HG03571 (cell line): Measurements from ENCODE around the gene ITGA1.

ENCODE experiments used
- ATAC-seq: cut with Tn5 transposase; IDR thresholded peaks from one replicate; pipeline ENCODE4 v1.9.1; 2021; ENCODE audit not compliant: unreplicated experiment

Gene ITGA1

DNA sequence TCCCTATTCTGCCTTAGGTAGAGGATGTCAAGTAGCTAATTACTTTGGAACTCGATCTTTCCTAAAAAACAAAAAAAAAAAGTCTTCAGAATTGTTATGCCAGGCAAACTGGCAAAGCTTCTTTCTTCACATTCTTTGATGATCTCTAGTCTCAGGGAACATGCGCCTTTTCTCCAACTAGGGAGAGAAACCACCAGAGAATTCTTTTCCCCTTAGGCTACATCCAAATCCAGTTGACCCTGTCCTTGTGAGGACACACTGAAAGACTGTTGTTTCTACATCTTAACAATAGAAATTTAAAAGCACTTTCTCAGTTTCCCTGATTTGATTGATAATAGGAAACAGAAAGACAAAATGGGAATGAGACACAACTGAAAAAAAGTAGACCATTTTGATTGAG is 106.7 kb downstream of the ITGA1 start:
- no peak for ATAC-seq

DNA sequence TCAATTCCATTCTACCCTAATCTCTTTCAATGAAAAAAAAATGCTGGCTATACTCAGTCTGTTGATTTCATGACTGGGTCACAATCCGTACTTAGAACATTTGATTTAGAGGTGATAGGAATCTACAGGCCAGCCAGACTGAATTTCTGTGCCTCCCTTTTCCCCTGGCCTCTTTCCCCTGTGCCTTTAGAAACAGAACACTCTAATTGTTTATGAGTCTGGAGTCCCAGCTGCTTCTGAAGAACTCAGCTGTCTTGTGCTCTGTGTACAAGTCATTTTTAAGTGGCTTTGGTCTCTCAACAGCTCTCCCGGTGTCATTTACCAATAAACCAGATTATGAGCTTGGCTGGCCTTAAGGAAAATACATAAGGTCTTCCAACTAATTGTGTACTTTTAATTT is 107.4 kb downstream of the ITGA1 start:
- no peak for ATAC-seq

DNA sequence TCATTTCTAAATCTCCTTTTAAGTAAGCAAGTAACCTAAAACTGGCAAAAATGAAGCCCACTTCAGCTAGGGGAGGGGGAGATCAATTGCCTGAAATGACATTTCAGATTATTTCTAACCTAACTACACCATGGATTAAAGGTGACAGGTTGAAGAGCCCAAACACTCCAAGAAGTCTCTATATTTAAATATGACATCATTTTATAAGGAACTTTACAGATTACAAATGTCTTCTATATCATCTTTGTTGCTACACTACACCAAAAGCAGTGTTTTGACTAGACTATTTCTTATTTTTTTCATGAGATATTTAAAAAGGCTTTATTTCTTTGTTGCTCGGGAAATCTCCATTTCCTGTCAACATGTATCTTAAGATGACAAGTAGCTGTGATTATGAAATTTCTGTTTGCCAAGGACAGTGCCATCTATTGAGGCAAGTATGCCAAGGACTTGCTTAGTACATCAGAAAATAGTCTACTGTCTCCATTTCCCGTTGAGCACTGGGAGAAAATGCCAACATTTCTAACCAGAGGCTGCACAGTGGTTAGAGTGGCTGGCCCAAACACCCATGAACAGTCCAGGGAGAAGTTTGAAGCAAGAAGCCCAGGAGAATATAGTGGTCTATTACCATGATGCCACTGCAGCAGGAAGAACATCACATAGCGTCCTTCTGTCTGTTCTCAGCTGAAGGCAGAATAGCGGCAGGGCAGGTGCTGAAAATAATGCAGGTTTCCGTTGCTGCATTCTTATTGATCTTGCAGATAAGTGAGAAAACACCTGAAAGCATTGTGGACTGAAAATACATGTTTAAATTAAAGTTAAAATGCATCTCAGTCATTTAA is 108.1 kb downstream of the ITGA1 start:
- no peak for ATAC-seq

DNA sequence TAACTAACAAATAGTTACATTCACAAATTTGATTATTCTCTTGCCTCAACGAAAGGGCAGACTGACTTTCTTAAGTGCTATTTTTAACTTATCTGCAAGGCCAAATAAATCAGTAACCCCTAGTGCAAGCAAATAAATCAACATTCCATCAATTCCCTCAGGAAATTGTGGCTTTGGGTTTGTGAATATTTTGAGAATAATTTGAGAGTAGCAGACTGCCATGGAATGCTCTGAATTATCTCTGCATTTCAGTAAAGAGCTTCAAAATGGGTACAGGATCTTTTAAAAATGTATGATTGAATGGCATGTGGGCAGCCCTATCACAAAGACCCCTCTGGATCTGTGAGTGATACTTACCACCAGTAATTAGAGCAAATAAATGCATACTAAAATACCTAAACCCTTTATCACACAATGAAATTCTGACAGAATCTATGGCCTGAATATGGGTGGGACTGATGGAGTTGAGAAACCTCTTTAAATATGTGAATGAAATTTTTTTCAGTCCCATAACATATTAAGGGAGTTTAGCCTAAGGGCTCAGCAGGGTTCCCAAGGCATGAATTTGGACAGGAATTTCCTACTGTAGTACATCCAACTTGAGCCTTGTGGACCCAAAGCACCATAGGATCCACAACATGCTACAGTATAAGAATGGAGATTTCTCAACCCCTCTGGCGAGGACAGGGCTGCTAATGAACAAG is 109.0 kb downstream of the ITGA1 start:
- no peak for ATAC-seq

DNA sequence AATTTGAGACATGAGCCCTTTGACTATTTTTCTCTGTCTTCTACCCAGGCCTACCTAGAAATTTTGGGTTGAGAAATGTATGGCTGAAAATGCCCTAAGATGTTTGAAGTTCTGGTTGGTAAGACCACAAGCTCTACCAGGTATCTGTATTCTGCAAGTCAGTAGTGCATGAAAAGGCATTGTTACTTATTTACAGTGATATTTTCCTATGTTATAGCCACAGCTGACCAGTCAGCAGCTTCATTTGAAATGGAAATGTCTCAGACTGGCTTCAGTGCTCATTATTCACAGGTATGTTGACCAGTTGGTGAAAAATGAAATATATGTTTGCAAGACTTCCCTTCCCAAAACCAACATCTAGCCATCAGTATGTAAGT is 109.5 kb downstream of the ITGA1 start:
- ATAC-seq: no peak

DNA sequence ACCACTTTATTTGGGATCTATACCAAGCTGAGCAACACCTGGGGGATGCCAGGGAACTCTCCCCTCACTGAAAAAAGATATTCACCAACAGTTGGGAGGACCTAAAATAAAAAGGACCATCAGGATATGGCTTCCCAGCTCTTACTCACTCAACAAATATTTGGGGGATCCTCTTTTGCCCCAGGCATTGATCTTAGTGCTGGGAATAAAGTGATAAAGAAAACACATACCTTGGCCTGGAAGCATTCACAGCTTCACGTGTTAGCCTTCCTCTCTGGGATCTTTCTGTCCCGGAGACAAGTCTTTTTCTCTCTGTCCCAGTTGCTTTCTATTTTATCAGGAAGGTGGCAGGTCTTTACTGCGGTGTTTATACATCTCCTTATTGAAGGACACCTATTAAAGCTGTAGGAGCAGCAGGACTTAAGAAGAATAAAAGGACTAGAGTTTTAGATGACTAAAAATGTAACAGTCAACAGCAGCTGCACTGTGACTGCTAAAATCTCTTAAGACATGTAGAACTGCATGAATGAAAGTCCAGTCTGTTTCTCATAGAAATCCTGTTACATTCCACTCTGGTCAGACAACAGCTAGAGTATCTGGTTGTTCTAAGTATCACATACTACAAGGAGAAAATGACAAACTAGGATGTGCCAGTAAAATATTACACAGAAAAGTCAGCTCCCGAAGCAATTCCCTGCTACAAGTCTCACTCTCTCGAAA is 111.4 kb downstream of the ITGA1 start:
- ATAC-seq: no peak

DNA sequence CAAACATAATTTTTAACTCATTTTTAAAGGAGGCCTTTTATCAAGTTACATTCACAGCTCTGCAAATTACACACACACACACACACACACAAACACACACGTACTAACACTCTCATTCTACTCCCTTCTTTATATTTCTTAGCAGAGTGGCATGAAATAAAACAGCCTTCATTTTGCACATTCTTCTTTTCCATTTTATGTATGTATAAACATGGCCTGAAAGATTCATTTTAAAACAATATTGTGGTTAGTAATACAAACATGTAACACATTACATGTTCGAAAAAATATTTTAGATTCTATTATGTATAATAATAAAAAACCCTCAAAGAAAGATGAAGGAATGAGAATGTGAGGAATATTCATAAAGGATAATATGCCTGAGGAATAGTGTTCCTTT is 115.4 kb downstream of the ITGA1 start:
- no peak for ATAC-seq

DNA sequence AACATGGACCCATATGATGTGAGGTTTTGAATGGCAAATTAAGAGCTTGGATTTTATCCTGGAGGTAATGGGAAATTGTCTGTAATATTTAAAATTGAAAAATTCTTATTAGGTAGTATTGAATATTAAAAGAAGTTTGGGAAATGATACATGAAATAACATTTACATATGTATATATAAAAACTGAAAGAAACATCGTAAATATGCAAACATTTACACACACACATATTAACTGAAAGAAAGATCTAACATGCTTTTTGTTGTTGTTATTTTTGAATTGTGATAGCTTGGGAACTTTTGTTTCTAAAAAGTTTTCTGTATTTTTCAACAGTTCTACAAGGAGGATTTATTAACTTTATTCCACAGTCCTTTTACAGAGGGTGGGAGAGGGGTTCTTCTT is 118.6 kb downstream of the ITGA1 start:
- no peak for ATAC-seq

DNA sequence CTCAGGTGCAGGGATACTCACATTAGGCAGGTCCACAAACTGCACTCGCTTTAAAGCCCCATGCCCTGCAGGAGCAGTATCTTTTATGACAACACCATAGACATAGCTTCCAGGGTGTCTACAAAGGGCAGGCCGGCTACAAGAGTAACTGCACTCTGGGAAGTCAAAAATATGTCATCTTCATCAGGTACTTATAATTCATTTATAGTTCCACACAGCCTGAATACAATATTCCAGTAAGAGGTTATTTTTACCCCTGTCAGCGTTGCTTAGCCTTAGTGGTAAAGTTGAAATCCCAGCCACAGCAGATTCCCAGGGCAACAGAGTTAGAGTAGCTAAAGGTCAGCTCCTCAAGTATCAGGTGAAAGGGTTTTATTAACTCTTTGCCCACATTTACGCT is 119.1 kb downstream of the ITGA1 start:
- ATAC-seq: no peak

DNA sequence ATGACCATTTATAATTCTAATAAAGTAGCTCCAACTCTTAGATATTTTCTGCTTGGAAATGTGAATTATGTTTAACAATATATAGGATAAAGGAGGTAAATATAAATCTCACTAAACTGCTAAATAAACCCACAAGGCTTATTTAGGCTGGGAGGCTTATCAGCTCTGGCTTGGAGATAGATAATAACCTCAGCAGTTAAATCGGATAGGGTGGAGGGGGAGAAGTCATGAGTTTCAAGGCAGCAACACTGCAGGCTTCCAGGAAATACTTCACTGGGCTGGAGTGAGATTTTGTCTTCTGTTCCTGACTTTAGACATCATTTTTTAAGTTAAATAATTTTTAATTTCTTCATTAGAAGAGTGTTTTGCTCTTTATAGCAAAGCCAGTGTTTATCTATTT is 121.5 kb downstream of the ITGA1 start:
- no peak for ATAC-seq

DNA sequence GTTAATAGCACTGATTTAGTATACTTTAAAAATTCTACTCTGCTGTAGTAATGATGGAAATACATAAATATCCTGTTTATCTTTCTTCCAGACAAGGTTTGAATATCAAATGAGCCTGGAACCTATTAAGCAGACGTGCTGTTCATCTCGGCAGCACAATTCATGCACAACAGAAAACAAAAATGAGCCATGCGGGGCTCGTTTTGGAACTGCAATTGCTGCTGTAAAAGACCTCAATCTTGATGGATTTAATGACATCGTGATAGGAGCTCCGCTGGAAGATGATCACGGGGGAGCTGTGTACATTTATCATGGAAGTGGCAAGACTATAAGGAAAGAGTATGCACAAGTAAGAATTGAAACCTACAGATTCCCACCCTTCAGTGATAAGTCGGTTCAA is 122.4 kb downstream of the ITGA1 start:
- ATAC-seq: no peak

DNA sequence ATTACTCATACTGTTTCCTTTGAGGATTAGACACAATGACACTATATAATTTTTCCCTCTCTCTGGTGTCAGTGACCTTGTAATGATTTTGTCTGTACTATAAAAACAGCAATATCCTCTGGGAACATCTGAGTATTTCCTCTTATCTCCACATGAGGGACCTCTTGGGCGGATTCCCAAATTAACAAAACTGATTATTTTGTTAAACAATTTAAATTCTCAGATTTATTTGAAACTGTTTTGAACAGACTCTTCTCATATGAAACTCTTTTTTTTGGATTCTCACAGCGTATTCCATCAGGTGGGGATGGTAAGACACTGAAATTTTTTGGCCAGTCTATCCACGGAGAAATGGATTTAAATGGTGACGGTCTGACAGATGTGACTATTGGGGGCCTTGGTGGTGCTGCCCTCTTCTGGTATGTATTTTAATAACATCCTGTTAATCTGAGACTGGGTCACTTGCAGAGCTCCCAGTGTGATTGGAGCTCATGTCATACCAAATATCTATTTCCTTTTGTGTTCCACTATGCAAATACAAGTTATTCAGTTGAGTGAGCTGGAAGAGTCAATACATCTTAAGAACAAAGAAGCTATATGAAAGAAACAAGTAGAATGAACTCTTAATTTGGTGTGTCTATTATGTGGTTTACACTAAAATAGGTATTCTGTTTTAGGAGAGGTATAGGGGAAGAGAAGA is 127.6 kb downstream of the ITGA1 start:
- peak; percentile 99 for ATAC-seq

DNA sequence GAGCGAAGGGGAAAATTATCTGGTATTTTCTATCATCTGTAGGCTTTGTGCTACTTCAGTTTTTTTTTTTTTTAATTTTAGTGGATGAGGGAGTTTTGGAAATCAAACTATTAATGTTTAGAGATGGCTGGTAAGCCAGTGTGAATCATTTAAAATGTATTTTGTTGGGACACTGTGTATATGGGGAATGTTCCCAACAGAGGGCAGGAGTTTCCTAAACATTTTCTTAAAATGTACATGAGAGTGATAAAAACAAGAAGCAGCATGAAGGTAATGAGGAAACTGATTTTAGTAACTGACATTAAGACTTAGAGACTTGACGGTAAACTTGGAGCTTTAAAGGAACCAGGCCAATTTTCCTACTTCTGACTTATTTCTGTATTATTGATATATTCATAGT is 133.2 kb downstream of the ITGA1 start:
- no peak for ATAC-seq

DNA sequence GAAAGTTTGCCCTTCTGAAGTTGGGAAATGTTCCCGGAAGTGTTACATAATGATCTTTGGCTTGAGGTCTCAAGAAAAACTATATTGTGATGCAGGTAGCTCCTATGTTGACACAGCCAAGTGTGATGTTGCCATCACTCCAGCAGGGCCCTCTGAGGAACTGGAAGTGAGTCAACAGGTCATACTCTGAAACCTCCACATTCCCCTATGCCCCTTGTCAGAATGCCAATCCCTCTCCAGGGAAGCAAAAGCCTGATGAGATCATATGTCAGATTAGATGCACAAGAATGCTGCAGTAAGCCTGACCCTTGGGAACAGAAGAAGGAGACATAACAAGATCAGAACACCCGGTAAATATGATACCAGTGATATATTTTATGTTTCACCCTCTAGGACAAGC is 134.7 kb downstream of the ITGA1 start:
- ATAC-seq: no peak

DNA sequence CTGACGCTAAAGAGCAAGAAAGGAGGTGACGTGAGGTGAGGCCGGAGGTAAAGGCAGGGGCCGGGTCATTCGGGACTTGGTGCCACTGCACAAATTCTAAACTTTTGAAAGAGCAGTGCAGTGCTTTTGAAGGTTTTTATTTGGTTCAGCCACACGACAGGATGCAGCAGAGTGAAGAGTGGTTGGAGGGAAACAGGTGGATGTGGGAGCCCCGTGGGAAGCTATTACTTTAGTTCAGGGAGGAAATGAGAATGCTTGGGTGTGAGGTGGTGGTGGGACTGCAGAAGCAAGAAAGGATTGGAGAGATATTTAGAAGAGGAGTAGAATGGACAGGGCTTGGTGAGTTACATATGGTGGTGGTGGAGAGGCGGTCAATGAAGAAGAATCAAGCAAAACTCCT is 136.7 kb downstream of the ITGA1 start:
- no peak for ATAC-seq

DNA sequence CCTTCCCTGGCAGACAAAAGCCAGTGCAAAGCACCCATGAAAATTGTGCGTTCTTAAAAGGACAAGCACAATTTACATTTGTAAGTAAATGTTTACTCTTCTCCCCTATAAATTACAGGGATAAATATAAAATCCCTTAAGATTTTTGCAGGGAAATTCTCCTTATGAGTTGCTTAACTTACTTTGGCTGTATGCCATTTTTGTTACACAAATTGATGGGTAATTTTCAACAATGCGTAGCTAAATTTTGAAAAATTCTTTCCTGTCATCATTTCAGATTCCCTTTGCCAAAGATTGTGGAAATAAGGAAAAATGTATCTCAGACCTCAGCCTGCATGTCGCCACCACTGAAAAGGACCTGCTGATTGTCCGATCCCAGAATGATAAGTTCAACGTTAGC is 137.3 kb downstream of the ITGA1 start:
- ATAC-seq: no peak

DNA sequence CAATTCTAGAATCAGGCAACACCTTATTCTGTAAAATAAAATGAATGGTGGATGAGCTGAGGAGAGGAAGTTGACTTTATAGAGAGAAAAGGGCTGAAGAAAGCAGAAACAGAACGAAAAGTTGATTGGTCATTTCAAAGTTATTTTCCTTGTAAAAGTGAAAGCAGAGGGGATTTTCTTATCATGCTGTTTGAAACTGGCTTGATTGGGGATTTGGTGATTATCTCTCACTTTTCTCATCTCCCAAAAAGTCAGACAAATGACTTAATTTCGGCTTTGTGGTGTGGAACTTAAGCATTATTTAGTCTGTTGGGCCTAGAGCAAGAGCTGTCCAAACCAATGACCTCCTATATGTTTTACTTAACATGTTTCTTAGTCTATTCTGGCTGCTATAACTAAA is 141.0 kb downstream of the ITGA1 start:
- no peak for ATAC-seq

DNA sequence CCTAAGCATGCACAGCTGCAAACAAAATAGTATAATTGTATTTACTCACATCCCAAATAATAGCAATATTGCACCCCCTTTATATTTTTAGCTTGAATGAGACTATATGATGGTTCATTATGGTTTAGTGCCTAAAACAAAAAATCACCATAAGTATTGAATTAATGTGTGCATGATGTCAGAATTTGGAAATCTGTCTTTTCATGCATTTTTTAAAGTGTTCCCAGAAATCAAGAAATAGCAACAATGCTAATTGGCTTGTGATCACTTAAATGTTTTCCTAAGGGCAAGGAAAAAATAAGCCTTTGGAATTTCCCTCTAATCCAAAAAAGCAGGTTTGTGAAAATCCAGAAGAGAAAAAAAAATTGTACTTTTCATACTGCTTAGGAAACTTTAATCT is 150.5 kb downstream of the ITGA1 start:
- no peak for ATAC-seq

DNA sequence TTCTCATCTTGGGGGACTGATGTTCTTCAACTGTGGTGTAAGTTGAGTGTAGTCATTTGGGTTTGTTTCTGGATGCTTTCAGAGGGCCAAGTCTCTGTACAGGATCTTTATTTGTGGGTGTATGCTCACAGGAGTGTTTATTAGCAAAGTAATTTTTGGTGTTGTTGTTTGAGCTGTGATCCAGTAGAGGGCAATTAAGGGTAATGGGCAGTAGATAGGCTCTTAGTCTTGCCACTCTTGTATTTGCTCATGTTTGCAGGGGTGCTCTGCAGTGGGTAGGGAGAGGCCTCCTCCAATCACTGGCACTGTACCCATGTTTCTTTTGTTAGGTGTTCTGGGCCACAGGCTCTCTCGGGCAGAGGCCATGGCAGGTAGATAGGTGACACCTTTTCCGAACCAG is 155.6 kb downstream of the ITGA1 start:
- ATAC-seq: no peak

DNA sequence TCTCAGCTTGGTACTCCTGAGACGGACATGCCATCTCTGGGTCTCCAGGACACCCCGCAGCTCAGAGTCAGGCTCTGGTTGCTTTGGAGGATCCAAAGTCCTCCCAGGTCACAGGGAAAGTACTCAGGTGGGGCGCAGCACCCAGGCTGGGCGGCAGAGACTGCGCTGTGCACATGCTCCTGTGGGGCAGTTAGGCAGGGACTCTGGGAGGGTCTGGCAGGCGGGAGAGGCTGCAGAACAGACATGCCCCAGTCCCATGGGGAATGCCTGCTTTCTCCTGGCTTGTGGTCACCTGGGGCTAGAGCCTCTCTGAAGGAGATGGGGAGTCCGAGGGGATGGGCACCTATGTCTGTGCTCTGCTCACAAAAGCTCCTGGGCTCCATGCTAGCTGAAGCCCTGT is 156.1 kb downstream of the ITGA1 start:
- ATAC-seq: no peak

DNA sequence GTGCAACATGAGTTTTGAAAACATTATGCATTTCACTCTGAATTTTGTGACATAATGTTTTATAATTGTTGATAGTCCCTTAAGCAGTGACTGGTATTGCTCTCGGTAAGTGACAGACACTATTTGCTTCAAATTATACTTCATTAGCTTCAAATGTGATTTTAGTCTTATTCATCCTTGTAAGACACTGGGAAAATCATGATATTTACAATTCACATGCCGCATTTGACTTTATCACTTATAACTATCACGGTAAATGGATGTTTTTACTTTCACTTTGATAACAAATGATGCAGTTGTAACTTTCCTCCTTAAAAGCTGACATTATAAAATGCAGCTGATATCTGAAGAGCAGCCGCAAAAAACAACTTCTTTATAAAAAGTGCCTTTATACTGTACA is 157.3 kb downstream of the ITGA1 start:
- no peak for ATAC-seq
